ENCODE data around the gene IZUMO1. TPM values are rescaled to one million over a fixed set of nuclear protein-coding genes. Genes with fewer than 3 reads are reported as not detected.
A peak's percentile ranks its signal among the peaks of the same experiment; 100 is the strongest.

IZUMO1 gene
- total and polyA plus RNA-seq, 2 of the 8 experiments (the other 6 are each of a cell fraction or from before 2014, with no cell fraction given): 0.33 to 1.8 TPM

DNA sequence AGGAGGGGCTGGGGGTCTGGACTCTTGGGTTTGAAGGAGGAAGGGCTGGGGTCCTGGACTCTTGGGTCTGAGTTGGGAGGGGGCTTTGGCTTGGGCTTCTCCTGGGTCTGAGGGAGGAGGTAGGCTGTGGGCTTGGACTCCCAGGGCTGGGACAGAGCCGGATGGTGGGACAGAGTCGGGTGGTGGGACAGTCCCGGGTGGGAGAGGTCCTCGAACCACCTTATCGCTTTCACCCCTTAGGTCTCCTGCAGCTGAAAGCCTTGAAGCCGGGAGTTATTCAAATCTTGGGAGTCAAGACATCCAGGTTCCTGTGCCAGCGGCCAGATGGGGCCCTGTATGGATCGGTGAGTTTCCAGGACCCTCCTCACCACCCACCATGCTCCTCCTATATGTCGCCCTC is 10.0 kb upstream of the IZUMO1 start:
- peaks cover 0 to 5% of the 10 kb centered on the region in 2 experiments; a peak in 1 of 4 replicates for H3K79me2 ChIP-seq (ENCODE audit: control insufficient read depth in 1 of 2, insufficient read depth in 2 of 2, low read length in 2 of 2)
- H2AK5ac ChIP-seq (ENCODE audit: low read depth, low read length): no peak overlapping the region
- peaks cover 9% of the 10 kb centered on the region for H3K23me2 ChIP-seq (ENCODE audit: low read depth, low read length)
- no peak overlapping the region; the same call in 1 of the 2 replicates for H3K18ac ChIP-seq (ENCODE audit: extremely low read depth, low read length)
- H3K56ac ChIP-seq (replicated peaks; ENCODE audit: insufficient read length, low read depth, low read length): no peak overlapping the region
- no peak overlapping the region for H2BK120ac ChIP-seq (replicated peaks; ENCODE audit: low read depth, low read length)
- no peak overlapping the region for H3K27ac ChIP-seq (ENCODE audit: low read depth, low read length)
- H3K9me3 ChIP-seq (ENCODE audit: insufficient read depth in 2 of 2, low read depth in 1 of 2, low read length in 1 of 2): no peaks in the 10 kb centered on the region
- H2BK12ac ChIP-seq (ENCODE audit: low read depth, low read length): peak overlapping the region; percentile 80; the same call in 1 of the 2 replicates
- H4K91ac ChIP-seq (replicated peaks; ENCODE audit: insufficient read length, low read length): no peak overlapping the region
- no peak overlapping the region for H3K4me3 ChIP-seq (ENCODE audit: extremely low read depth in 1 of 4, insufficient read depth in 2 of 4, low read depth in 3 of 4, low read length in 4 of 4)
- no peak overlapping the region for H4K8ac ChIP-seq (ENCODE audit: extremely low read depth, insufficient read depth, low read length)
- no peak overlapping the region for H2AFZ ChIP-seq (ENCODE audit: low read length)
- no peaks in the 10 kb centered on the region for H3K36me3 ChIP-seq (ENCODE audit: control insufficient read depth in 2 of 4, insufficient read depth in 4 of 4, low read length in 3 of 4)
- DNase-seq (ENCODE audit: low read depth in 1 of 2, low spot score in 2 of 2): no peak
- no peak for TF ChIP-seq EGR1 (IDR thresholded peaks at IDR 0.05; ENCODE audit: borderline replicate concordance, low read depth, low read length)
- no peak overlapping the region for H3K9ac ChIP-seq (replicated peaks in 1 of 4; ENCODE audit: extremely low read depth in 1 of 4, low read depth in 3 of 4, low read length in 3 of 4)
- H4K20me1 ChIP-seq (replicated peaks in 1 of 2; ENCODE audit: control insufficient read depth in 1 of 2, insufficient read depth in 2 of 2, low read length in 2 of 2): no peaks in the 10 kb centered on the region
- peak overlapping the region; percentile 52; the same call in 1 of the 2 replicates for H2BK5ac ChIP-seq (ENCODE audit: low read depth, low read length)
- H2BK20ac ChIP-seq (ENCODE audit: low read length): no peak overlapping the region
- H3K4ac ChIP-seq (replicated peaks; ENCODE audit: insufficient read length, low read depth, low read length): no peak overlapping the region
- WGBS, 2 experiments (ENCODE audit: extremely low coverage in 1 of 2, insufficient coverage in 1 of 2, insufficient read length in 1 of 2, insufficient replicate concordance in 2 of 2, low coverage in 1 of 2, low lambda C conversion rate in 2 of 2, missing lambda C conversion rate in 1 of 2): 87% methylated on average over 9 of the region's 9 CpGs; no CpG with 5 or more reads in 1 of the 2 experiments
- POLR2A ChIA-PET (ENCODE audit: partially characterized antibody): interaction anchor here (1.3 to 4.7 kb wide), 6 partner anchors 8 to 26 kb away, joined by 3 to 30 read pairs (median 6); partner anchors contain the start of gene IZUMO1
- no peak overlapping the region for H3K4me2 ChIP-seq (ENCODE audit: insufficient read depth in 1 of 2, low read depth in 2 of 2, low read length in 2 of 2)
- H3K79me1 ChIP-seq (ENCODE audit: low read depth, low read length): no peaks in the 10 kb centered on the region
- H4K5ac ChIP-seq (ENCODE audit: insufficient read length, low read depth, low read length): no peak overlapping the region
- no peak overlapping the region for H3K23ac ChIP-seq (ENCODE audit: insufficient read length)
- H2BK15ac ChIP-seq (ENCODE audit: low read length): peak overlapping the region; percentile 46; the same call in 1 of the 2 replicates
- H3K14ac ChIP-seq (ENCODE audit: insufficient read length): no peak overlapping the region
- peaks cover 3 to 21% (median 14%) of the 10 kb centered on the region in 4 experiments for H3K4me1 ChIP-seq (replicated peaks in 1 of 4; ENCODE audit: control insufficient read depth in 3 of 4, insufficient read depth in 4 of 4, low read length in 3 of 4)
- FAIRE-seq: no peak
- CTCF ChIA-PET (ENCODE audit: partially characterized antibody): interaction anchor here (1.3 kb wide), 1 partner anchor 31 kb away, joined by 3 read pairs; no protein-coding TSS in a partner anchor
- H3K27me3 ChIP-seq (replicated peaks in 1 of 4; ENCODE audit: control insufficient read depth in 3 of 4, extremely low read depth in 1 of 4, insufficient read depth in 3 of 4, low read length in 3 of 4): no peaks in the 10 kb centered on the region
